Calu3 (cell line): ENCODE measurements around the gene ATG4C. TPM values are rescaled to one million over a fixed set of nuclear protein-coding genes. Genes with fewer than 3 reads are reported as not detected.
"Not testable (repeated sequence)": the region's sequence is repeated elsewhere in the genome, so short reads cannot be mapped to it uniquely, and the experiment has no call there.

Experiments
- BruUV-seq: library from RNA; stranded (reverse); fragments of 400-500 nt; replicated peaks from 2 replicates; lab custom pipeline; 2021; lab: Mats Ljungman, UMichigan
- CTCF ChIA-PET: fragments of 300-600 bp; sonication (Branson Sonifier 250); formaldehyde crosslinking; loops from one replicate; lab custom pipeline; 2022; ENCODE audit warnings: antibody characterized with exemption; lab: Charles Lee
- DNase-seq: peaks from one replicate; pipeline ENCODE4 v3.0.0; 2022
- H3K27ac Mint-ChIP-seq: one replicate; pipeline ENCODE4 v1.8.0; 2022; ENCODE audit warnings: mixed read lengths; ENCODE audit not compliant: unreplicated experiment
- H3K27me3 Mint-ChIP-seq: one replicate; pipeline ENCODE4 v1.8.0; 2022; ENCODE audit warnings: mixed read lengths; ENCODE audit not compliant: unreplicated experiment
- H3K36me3 Mint-ChIP-seq: one replicate; pipeline ENCODE4 v1.8.0; 2022; ENCODE audit warnings: mild to moderate bottlenecking, moderate library complexity, mixed read lengths; ENCODE audit not compliant: insufficient read depth, unreplicated experiment
- H3K4me1 Mint-ChIP-seq: one replicate; pipeline ENCODE4 v1.8.0; 2022; ENCODE audit warnings: mild to moderate bottlenecking, low read depth, mixed read lengths; ENCODE audit not compliant: unreplicated experiment
- H3K4me3 Mint-ChIP-seq: one replicate; pipeline ENCODE4 v1.8.0; 2022; ENCODE audit warnings: mild to moderate bottlenecking, low read depth, moderate library complexity, mixed read lengths; ENCODE audit not compliant: unreplicated experiment
- H3K9me3 Mint-ChIP-seq: one replicate; pipeline ENCODE4 v1.8.0; 2022; ENCODE audit warnings: low read depth, mixed read lengths; ENCODE audit not compliant: unreplicated experiment
- intact Hi-C: fragments of 100-400 bp; cut with micrococcal nuclease; formaldehyde crosslinking; loops from one replicate; pipeline ENCODE4 v1.10.0; 2022; ENCODE audit not compliant: unreplicated experiment
- total RNA-seq: library from RNA; stranded (reverse); gene quantifications from 2 replicates; pipeline ENCODE4 v1.2.3, GENCODE V29; 2022
- TF ChIP-seq, protein P1 (sequence below): fragments of 200-600 bp; IDR thresholded peaks from one replicate; pipeline ENCODE4 v1.8.0; 2022; ENCODE audit warnings: antibody characterized with exemption; ENCODE audit not compliant: unreplicated experiment

ATG4C gene
- total RNA-seq, 1 experiment from 2014 or later = 12.4 TPM

DNA sequence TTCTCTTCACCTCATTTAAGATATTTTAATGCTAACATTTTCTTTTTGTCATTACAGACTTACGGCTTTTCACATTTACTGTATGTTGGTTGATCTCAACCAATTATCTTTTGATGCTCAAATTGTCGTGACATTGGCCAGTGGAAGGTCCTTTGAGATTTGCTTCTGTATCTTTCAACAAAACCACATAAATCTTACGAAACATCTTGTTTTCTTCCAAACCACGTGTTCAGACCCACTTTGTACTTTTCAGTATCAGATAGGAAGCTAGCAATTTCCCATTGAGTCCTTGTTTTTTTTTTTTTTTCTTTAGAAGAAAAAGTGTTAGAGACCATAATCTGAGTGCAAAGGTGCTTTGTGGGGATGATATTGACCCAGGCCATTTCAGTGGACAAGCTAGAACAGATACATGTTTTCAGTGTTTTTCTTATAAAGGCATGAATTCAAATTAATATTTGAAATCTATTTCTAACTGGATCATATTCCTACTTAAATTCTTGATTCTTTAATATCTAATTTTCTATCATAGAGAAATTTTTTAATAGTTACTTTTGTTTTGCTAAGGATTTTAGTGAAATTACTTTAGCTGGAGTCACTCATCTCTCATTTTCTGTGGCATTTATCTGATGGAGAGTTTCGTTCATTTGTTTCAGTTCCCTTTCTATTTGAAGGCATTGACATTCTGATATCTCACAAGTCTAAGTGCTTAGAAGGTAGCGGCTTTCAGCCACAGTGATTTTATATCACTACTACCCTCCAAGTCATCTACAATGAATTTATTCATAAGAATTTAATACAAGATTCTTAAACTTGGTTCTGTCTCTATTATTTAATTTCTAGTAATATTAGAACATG lies 26.7 kb downstream of the ATG4C start:
- intact Hi-C loops = no loop called here
- no peak for DNase-seq
- TF ChIP-seq, protein P1, sequence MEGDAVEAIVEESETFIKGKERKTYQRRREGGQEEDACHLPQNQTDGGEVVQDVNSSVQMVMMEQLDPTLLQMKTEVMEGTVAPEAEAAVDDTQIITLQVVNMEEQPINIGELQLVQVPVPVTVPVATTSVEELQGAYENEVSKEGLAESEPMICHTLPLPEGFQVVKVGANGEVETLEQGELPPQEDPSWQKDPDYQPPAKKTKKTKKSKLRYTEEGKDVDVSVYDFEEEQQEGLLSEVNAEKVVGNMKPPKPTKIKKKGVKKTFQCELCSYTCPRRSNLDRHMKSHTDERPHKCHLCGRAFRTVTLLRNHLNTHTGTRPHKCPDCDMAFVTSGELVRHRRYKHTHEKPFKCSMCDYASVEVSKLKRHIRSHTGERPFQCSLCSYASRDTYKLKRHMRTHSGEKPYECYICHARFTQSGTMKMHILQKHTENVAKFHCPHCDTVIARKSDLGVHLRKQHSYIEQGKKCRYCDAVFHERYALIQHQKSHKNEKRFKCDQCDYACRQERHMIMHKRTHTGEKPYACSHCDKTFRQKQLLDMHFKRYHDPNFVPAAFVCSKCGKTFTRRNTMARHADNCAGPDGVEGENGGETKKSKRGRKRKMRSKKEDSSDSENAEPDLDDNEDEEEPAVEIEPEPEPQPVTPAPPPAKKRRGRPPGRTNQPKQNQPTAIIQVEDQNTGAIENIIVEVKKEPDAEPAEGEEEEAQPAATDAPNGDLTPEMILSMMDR = no peak
- no peaks in the 10 kb centered on the region for H3K4me1 Mint-ChIP-seq
- no TSS peak for BruUV-seq
- no peak overlapping the region for H3K4me3 Mint-ChIP-seq
- CTCF ChIA-PET = no interaction called here
- no peaks in the 10 kb centered on the region for H3K27me3 Mint-ChIP-seq
- no peak overlapping the region for H3K27ac Mint-ChIP-seq
- no peaks in the 10 kb centered on the region for H3K36me3 Mint-ChIP-seq
- H3K9me3 Mint-ChIP-seq = peaks cover 3% of the 10 kb centered on the region

DNA sequence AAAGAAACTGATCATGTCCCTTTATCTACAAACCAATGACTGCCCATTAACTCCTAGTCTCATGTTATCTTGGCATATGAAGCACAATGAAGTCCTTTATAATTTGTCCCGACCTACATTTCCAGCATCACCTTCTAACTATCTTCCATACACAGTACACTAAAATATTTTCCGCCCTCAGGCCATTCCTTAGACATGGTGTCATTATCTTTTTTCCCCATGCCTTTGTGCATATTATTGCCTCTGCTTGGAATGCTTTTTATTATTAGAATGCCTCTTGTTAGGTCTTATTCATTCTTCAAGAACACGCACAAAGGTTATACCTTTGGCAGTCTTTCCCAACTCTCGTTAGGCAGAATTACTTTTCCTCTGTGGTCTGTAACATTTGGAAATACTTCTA lies 39.6 kb downstream of the ATG4C start:
- CTCF ChIA-PET = no interaction called here
- Mint-ChIP-seq H3K9me3 (no peaks in the 10 kb centered on the region), H3K36me3 (no peaks in the 10 kb centered on the region), H3K4me3 (no peak overlapping the region), H3K4me1 (no peaks in the 10 kb centered on the region), H3K27me3 (no peaks in the 10 kb centered on the region), H3K27ac (no peak overlapping the region)
- TF ChIP-seq, protein P1 = no peak
- intact Hi-C loops = no loop called here
- DNase-seq = no peak
- no TSS peak for BruUV-seq

DNA sequence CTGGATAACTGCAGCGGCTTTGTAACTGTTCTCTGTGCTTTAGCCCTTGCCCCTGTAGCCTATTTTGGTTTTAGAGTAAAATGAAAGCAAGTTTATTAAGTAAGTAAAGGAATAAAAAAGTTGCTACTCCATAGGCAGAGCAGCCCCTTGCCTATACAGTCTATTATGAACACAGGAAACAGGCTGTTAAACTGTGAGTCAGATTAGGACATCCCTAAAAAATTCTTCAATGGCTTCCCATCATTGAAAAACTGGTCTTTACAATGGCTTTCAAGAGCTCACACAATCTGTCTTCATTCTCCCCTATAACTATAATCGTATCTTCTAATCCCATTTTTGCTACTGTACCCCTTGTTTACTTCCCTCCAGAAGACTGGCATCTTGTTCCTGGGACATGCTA lies 43.0 kb downstream of the ATG4C start:
- no peak overlapping the region for H3K27ac Mint-ChIP-seq
- no peaks in the 10 kb centered on the region for H3K36me3 Mint-ChIP-seq
- no peaks in the 10 kb centered on the region for H3K4me1 Mint-ChIP-seq
- H3K27me3 Mint-ChIP-seq = no peaks in the 10 kb centered on the region
- no peak overlapping the region for H3K4me3 Mint-ChIP-seq
- H3K9me3 Mint-ChIP-seq = no peaks in the 10 kb centered on the region
- intact Hi-C loops = no loop called here
- CTCF ChIA-PET = no interaction called here
- TF ChIP-seq, protein P1 = no peak
- BruUV-seq = no TSS peak
- DNase-seq = no peak

DNA sequence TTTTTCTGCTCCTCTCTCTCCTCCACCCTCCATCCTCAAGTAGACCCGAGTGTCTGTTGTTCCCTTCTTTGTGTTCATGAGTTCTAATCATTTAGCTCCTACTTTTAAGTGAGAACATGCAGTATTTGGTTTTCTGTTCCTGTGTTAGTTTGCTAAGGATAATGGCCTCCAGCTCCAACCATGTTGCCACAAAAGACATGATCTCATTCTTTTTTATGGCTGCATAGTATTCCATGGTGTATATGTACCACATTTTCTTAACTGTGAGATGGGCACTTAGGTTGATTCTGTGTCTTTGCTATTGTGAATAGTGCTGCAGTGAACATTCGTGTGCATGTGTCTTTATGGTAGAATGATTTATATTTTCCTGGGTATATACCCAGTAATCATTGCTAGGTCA lies 43.9 kb downstream of the ATG4C start:
- H3K4me1 Mint-ChIP-seq, H3K9me3 Mint-ChIP-seq, H3K4me3 Mint-ChIP-seq, CTCF ChIA-PET, H3K27me3 Mint-ChIP-seq, intact Hi-C loops, H3K27ac Mint-ChIP-seq, BruUV-seq, H3K36me3 Mint-ChIP-seq, DNase-seq: not testable (repeated sequence)

DNA sequence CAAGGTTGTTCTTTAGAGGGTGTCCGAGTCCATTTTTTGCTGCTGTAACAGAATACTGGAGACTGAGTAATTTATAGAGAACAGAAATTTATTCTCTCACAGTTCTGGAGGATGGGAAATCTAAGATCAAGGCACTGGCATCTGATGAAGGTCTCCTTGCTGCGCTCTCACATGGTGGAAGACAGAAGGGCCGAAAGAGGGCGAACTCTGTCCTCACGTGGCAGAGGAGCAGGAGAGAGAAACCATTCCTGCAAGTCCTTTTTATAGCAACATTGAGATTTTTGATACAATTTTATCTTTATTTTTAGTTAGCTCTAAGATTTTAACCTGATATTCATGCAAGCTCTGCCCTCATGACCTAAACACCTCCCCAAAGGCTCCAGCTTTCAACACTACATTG lies 48.3 kb downstream of the ATG4C start:
- intact Hi-C loops = no loop called here
- no peak for DNase-seq
- no TSS peak for BruUV-seq
- Mint-ChIP-seq H3K9me3 (no peaks in the 10 kb centered on the region), H3K4me3 (no peak overlapping the region), H3K27ac (no peak overlapping the region), H3K4me1 (no peaks in the 10 kb centered on the region), H3K27me3 (no peaks in the 10 kb centered on the region), H3K36me3 (no peaks in the 10 kb centered on the region)
- TF ChIP-seq, protein P1 = no peak
- CTCF ChIA-PET = no interaction called here
